ENCODE results near the gene ARL16.

Gene ARL16

GRCh38 chr17:81666092-81666341 lies 17.6 kb downstream of the ARL16 start:
- peak; percentile 11 for DNase-seq
- in situ Hi-C loops (cut with HindIII; ENCODE audit: low pct_ligation_motif_present, low sequenced_read_pairs), result no loop called here
- no peak for TF ChIP-seq CTCF (IDR thresholded peaks at IDR 0.05; ENCODE audit: low read depth, low read length, missing control alignments)
- peaks cover 20% of the 10 kb centered on the region for H3K36me3 ChIP-seq (replicated peaks)
- peak overlapping the region; percentile 89 for H3K4me3 ChIP-seq (ENCODE audit: low read depth, low read length)
- no peaks in the 10 kb centered on the region for H3K27me3 ChIP-seq (replicated peaks)
- peak overlapping the region; percentile 51 for H3K27ac ChIP-seq

- H3K27me3 ChIP-seq (replicated peaks), result no peaks in the 10 kb centered on the region
- in situ Hi-C loops (cut with HindIII; ENCODE audit: low pct_ligation_motif_present, low sequenced_read_pairs), result no loop called here
- H3K36me3 ChIP-seq (replicated peaks), result peaks cover 18% of the 10 kb centered on the region
- H3K27ac ChIP-seq, result peak overlapping the region; percentile 51
- no peak for TF ChIP-seq CTCF (IDR thresholded peaks at IDR 0.05; ENCODE audit: low read depth, low read length, missing control alignments)
- peak; percentile 15 for DNase-seq
- peak overlapping the region; percentile 89 for H3K4me3 ChIP-seq (ENCODE audit: low read depth, low read length)
These were observed 18.1 kb downstream of the ARL16 start for GRCh38 chr17:81665205-81666091.

- in situ Hi-C loops (cut with HindIII; ENCODE audit: low pct_ligation_motif_present, low sequenced_read_pairs), result no loop called here
- H3K4me3 ChIP-seq (ENCODE audit: low read depth, low read length), result no peak overlapping the region
- H3K27ac ChIP-seq, result no peak overlapping the region
- DNase-seq, result no peak
- peaks cover 5% of the 10 kb centered on the region for H3K36me3 ChIP-seq (replicated peaks)
- no peaks in the 10 kb centered on the region for H3K27me3 ChIP-seq (replicated peaks)
- TF ChIP-seq CTCF (IDR thresholded peaks at IDR 0.05; ENCODE audit: low read depth, low read length, missing control alignments), result no peak
These were observed 19.5 kb downstream of the ARL16 start for GRCh38 chr17:81664051-81664470.

- TF ChIP-seq CTCF (IDR thresholded peaks at IDR 0.05; ENCODE audit: low read depth, low read length, missing control alignments), result no peak
- Histone ChIP-seq H3K4me3 (ENCODE audit: low read depth, low read length) (no peak overlapping the region), H3K36me3 (replicated peaks) (peaks cover 5% of the 10 kb centered on the region), H3K27ac (no peak overlapping the region), H3K27me3 (replicated peaks) (no peaks in the 10 kb centered on the region)
- no peak for DNase-seq
- in situ Hi-C loops (cut with HindIII; ENCODE audit: low pct_ligation_motif_present, low sequenced_read_pairs), result no loop called here
These were observed 21.6 kb downstream of the ARL16 start for GRCh38 chr17:81662002-81662401.

GRCh38 chr17:81660441-81660840 lies 23.2 kb downstream of the ARL16 start:
- peaks cover 5% of the 10 kb centered on the region for H3K36me3 ChIP-seq (replicated peaks)
- in situ Hi-C loops (cut with HindIII; ENCODE audit: low pct_ligation_motif_present, low sequenced_read_pairs), result no loop called here
- H3K4me3 ChIP-seq (ENCODE audit: low read depth, low read length), result no peak overlapping the region
- H3K27me3 ChIP-seq (replicated peaks), result no peaks in the 10 kb centered on the region
- H3K27ac ChIP-seq, result no peak overlapping the region
- DNase-seq, result no peak
- no peak for TF ChIP-seq CTCF (IDR thresholded peaks at IDR 0.05; ENCODE audit: low read depth, low read length, missing control alignments)

- H3K27me3 ChIP-seq (replicated peaks), result no peaks in the 10 kb centered on the region
- in situ Hi-C loops (cut with HindIII; ENCODE audit: low pct_ligation_motif_present, low sequenced_read_pairs), result no loop called here
- no peak overlapping the region for H3K27ac ChIP-seq
- DNase-seq, result no peak
- no peak overlapping the region for H3K4me3 ChIP-seq (ENCODE audit: low read depth, low read length)
- TF ChIP-seq CTCF (IDR thresholded peaks at IDR 0.05; ENCODE audit: low read depth, low read length, missing control alignments), result no peak
- H3K36me3 ChIP-seq (replicated peaks), result no peaks in the 10 kb centered on the region
These were observed 24.6 kb downstream of the ARL16 start for GRCh38 chr17:81659038-81659437.

All from brain microvascular endothelial cell (primary cell).